CD4-positive, alpha-beta T cell treated with Interleukin-21 for 1 hour (primary cell): ENCODE data around the gene RPEL1.
"Not testable (repeated sequence)": the region's sequence is repeated elsewhere in the genome, so short reads cannot be mapped to it uniquely, and the experiment has no call there.

Source experiments
- DNase-seq: peaks from one replicate; pipeline ENCODE4 v3.0.0-alpha.2; 2020

The RPEL1 gene

DNA sequence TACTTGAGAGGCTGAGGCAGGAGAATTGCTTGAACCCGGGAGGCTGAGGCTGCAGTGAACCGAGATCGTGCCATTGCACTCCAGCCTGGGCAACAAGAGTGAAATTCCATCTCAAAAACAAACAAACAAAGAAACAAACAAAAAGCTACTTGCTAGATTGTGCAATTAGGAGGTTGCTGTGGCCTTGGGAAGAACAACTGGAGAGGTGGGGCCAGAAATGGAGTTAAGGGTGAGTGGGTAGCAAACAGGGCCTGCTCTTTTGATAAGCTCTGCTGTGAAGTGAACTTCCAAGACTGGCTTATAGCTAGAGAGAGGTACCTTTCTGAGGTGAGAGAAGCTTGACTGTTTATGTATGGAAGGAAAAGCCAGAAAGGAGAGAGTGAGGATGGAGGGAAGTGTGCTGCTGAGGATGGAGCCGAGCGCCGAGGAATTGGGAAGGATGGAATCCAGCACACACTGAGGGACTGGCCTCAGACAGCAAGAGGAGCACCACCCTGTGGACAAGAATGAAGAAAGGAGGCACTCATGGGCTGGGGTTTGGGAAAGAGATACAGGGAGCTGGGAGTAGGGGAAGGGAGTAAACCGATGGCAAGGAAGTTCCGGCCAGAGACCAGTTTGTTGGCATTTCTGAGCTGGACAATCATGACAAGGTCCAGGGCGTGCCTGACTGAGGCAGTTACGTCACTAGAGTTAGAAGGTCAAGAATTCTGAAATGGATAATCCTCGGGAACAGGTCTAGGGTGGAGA is 7.0 kb upstream of the RPEL1 start:
- no peak for DNase-seq

- DNase-seq = peak; percentile 9
Measured at GRCh38 chr10:103241262-103242011, 4.2 kb upstream of the RPEL1 start.

GRCh38 chr10:103244666-103245271 is 918 bp upstream of the RPEL1 start:
- peak; percentile 70 for DNase-seq

DNA sequence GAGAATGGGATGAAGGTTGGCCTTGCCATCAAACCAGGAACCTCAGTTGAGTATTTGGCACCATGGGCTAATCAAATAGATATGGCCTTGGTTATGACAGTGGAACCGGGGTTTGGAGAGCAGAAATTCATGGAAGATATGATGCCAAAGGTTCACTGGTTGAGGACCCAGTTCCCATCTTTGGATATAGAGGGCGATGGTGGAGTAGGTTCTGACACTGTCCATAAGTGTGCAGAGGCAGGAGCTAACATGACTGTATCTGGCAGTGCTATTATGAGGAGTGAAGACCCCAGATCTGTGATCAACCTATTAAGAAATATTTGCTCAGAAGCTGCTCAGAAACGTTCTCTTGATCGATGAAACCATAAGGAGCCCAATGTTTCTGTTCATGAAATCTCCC is 637 bp downstream of the RPEL1 start:
- no peak for DNase-seq

DNA sequence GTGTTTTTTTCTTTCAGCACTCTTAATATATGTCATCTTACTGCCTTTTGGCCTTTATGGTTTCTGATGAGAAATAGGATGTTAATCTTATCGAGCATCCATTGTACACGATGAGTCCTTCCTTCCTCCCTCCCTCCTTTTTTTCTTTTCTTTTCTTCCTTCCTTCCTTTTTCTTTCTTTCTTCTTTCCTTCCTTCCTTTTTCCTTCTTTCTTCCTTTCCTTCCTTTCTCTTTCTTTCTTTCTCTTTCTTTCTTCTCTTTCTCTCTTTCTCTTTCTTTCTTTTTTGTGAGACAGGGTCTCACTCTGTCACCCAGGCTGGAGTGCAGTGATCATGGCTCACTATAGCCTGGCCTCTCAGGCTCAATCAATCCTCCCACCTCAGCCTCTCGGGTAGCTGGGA is 8.4 kb downstream of the RPEL1 start:
- no peak for DNase-seq

DNA sequence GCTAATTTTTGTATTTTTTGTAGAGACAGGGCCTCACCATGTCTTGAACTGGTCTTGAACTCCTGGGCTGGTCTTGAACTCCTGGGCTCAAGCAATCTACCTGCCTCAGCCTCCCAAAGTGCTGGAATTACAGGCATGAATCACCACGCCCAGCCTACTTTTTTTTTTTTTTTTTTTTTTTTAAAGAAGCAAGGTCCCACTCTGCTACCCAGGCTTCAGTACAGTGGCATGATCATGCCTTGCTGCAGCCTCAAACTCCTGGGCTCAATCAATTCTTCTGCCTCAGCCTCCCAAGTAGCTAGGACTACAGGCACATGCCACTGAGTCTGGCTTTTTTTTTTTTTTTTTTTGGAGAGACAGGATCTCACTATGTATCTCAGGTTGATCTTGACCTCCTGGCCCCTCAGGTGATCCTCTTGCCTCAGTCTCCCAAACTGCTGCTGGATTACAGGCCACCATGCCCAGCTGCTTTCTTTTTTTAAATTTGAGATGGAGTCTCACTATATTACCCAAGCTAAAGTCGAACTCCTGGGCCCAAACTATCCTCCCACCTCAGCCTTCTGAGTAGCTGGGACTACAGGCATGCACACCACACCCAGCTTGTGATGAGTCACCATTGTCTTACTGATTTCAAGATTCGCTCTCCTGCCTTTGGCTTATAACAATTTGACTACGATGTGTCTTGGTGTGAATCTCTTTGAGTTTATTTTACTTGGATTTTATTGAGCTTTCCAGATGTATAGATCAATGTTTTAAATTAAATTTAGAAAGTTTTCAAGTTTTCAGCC is 9.0 kb downstream of the RPEL1 start:
- DNase-seq = no peak

- no peak for DNase-seq
Measured at GRCh38 chr10:103256613-103257012, 10.9 kb downstream of the RPEL1 start.

- DNase-seq = no peak
Measured at GRCh38 chr10:103257812-103258211, 12.1 kb downstream of the RPEL1 start.

DNA sequence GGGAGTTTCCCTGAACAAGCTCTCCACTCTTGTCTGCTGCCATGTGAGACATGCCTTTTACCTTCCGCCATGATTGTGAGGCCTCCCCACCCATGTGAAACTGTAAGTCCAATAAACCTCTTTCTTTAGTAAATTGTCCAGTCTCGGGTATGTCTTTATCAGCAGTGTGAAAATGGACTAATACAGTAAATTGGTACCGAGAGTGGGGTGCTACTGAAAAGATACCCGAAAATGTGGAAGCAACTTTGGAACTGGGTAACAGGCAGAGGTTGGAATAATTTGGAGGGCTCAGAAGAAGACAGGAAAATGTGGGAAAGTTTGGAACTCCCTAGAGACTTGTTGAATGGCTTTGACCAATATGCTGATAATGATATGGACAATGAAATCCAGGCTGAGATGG is 13.2 kb downstream of the RPEL1 start:
- not testable (repeated sequence) for DNase-seq

DNA sequence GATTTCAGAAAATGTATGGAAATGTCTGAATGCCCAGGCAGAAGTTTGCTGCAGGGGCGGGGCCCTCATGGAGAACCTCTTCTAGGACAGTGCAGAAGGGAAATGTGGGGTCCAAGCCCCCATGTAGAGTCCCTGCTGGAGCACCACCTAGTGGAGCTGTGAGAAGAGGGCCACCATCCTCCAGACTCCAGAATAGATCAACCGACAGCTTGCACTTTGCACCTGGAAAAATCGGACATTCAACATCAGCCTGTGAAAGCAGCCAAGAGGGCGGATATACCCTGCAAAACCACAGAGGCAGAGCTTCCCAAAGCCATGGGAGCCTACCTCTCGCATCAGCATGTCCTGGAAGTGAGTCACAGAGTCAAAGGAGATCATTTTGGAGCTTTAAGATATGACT is 14.3 kb downstream of the RPEL1 start:
- no peak for DNase-seq

GRCh38 chr10:103262229-103262628 is 16.5 kb downstream of the RPEL1 start:
- no peak for DNase-seq

- DNase-seq = no peak
Measured at GRCh38 chr10:103265717-103266329, 20.1 kb downstream of the RPEL1 start.

- no peak for DNase-seq
Measured at GRCh38 chr10:103273041-103273441, 27.4 kb downstream of the RPEL1 start.

- DNase-seq = no peak
Measured at GRCh38 chr10:103276251-103276895, 30.7 kb downstream of the RPEL1 start.

DNA sequence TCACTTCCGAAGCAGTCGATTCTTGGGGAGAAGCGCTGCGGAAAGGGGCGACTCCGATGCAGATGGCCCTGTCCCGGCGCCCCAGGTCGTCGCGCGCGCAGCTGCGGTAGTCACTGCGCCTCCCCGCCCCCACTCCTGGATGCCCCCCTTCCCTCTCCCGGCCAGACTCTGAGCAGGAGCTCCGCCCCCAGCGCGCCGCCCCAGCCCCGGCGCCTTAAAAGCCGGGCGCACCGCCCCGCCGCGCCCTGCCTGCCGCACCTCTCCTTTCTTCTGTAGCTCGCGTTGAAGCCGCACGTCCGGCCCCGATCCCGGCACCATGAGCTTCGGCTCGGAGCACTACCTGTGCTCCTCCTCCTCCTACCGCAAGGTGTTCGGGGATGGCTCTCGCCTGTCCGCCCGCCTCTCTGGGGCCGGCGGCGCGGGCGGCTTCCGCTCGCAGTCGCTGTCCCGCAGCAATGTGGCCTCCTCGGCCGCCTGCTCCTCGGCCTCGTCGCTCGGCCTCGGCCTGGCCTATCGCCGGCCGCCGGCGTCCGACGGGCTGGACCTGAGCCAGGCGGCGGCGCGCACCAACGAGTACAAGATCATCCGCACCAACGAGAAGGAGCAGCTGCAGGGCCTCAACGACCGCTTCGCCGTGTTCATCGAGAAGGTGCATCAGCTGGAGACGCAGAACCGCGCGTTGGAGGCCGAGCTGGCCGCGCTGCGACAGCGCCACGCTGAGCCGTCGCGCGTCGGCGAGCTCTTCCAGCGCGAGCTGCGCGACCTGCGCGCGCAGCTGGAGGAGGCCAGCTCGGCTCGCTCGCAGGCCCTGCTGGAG is 31.4 kb downstream of the RPEL1 start, which contains the start of gene INA:
Gene INA (plus strand): TSS at position 243 of the 817 bp plus-strand sequence. CDS start 74 bp downstream, at position 317.
- DNase-seq = no peak

DNA sequence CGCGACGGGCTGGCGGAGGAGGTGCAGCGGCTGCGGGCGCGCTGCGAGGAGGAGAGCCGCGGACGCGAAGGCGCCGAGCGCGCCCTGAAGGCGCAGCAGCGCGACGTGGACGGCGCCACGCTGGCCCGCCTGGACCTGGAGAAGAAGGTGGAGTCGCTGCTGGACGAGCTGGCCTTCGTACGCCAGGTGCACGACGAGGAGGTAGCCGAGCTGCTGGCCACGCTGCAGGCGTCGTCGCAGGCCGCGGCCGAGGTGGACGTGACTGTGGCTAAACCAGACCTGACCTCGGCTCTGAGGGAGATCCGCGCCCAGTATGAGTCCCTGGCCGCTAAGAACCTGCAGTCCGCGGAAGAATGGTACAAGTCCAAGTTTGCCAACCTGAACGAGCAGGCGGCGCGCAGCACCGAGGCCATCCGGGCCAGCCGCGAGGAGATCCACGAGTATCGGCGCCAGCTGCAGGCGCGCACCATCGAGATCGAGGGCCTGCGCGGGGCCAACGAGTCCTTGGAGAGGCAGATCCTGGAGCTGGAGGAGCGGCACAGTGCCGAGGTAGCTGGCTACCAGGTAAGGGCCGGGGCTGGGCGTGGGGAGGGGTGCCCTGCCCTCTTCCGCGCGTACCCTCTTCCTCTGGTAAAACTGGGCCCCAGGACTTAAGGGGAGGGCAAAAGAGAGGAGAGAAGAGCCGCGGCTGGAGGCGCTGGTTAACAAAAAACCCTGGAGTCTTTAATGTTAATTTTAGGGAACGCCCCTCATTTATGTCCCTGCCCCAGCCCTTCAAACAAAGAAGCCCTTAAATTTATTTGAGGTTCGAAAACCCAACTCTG is 32.2 kb downstream of the RPEL1 start:
- DNase-seq = no peak

- DNase-seq = no peak
Measured at GRCh38 chr10:103278537-103278823, 32.8 kb downstream of the RPEL1 start.

GRCh38 chr10:103278862-103279298 is 33.2 kb downstream of the RPEL1 start:
- DNase-seq = no peak

DNA sequence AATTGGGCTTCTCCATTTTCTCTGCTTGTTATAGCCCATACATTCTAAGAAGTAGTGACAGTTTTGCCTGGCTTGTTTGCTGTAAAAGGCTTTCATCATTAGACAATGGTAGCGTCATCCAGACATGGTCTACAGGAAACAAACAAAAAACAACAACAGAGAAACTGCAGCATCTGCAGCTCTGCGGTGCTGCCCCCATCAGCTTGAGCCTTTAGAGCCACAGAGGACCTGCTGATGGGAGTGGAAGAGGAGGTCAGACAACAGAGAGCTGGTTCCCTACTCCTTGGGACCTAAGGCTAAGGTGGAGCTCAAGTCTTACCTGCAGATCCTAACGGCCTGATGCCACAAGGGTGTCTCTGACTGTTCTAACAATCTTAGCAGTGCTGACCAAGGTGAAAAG is 34.3 kb downstream of the RPEL1 start:
- no peak for DNase-seq

DNA sequence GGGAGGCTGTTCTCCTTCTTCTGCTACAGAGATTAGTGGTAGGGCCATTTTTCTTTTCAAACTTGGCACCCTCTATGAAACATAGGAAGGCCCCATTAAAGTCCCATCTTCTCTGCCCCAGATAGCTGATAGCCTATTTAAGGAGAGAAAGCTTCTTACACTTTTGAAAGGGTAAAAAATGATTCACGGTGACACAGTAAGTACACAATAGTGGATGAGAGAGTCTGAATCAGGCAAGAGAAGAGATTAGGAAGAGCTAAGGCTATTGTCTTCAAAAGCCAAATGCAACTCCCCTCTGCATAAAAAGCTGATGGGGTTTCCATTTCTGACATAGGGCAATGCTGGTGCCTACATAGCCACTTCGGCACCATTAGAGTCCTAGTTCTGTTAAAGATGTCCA is 34.8 kb downstream of the RPEL1 start:
- DNase-seq = no peak
